Mucosa of descending colon (tissue), 3 donors: Measurements from ENCODE around the gene GLB1L3. TPM values are rescaled to one million over a fixed set of nuclear protein-coding genes. Genes with fewer than 3 reads are reported as not detected.
"Not testable (repeated sequence)": the region's sequence is repeated elsewhere in the genome, so short reads cannot be mapped to it uniquely, and the experiment has no call there.

Experiments used
- ATAC-seq: fragments of 200-7000 bp; cut with Tn5 transposase; one replicate; pipeline ENCODE4 v1.9.1; 2020; ENCODE audit warnings: mild to moderate bottlenecking, moderate library complexity
- DNase-seq, 3 donors: peaks; one replicate each; pipeline ENCODE4 v3.0.0-alpha.2; 2020
- H3K36me3 ChIP-seq: fragments of 200-600 bp; one replicate; pipeline ENCODE4 v1.8.0; 2021; ENCODE audit warnings: low read depth, mild to moderate bottlenecking
- H3K4me1 ChIP-seq: fragments of 200-600 bp; one replicate; pipeline ENCODE4 v1.8.0; 2021; ENCODE audit warnings: low read depth, mild to moderate bottlenecking
- H3K4me3 ChIP-seq: fragments of 200-600 bp; one replicate; pipeline ENCODE4 v1.8.0; 2021; ENCODE audit warnings: mild to moderate bottlenecking
- H3K9me3 ChIP-seq: fragments of 200-600 bp; one replicate; pipeline ENCODE4 v1.8.0; 2021; ENCODE audit warnings: mild to moderate bottlenecking
- intact Hi-C, 2 donors: fragments of 100-400 bp; cut with DNase I in 1 of 2; cut with micrococcal nuclease in 1 of 2; formaldehyde crosslinking; loops; one replicate each; pipeline versions ENCODE4 v1.11.0 to v1.11.1; 2022; cut with DNase I, micrococcal nuclease
- total RNA-seq, 3 donors: library from RNA; stranded (reverse); fragmentation: NEBNext Ultra II Directional in 2 of 3; extraction: Animal tissue kit (Norgen Biotek cat#: 25700) in 2 of 3; gene quantifications; one replicate each; pipeline versions ENCODE4 v1.2.1 to v1.2.4, GENCODE V29; 2021 to 2023
- TF ChIP-seq, protein P1 (sequence below): fragments of 200-600 bp; IDR thresholded peaks from one replicate; pipeline ENCODE4 v1.8.0; 2022; ENCODE audit warnings: antibody characterized with exemption, mild to moderate bottlenecking
- donor health status: DM: no; HTN: no; CAD: no; lungs with moderate emphysema.
- donor health status: DM: no; HTN: no; CAD: no.
- donor health status: DM: no; HTN: yes; CAD: no.

GLB1L3 gene
- total RNA-seq, 3 donors from 2014 or later = 0.09 TPM; not detected in 2

- TF ChIP-seq, protein P1, sequence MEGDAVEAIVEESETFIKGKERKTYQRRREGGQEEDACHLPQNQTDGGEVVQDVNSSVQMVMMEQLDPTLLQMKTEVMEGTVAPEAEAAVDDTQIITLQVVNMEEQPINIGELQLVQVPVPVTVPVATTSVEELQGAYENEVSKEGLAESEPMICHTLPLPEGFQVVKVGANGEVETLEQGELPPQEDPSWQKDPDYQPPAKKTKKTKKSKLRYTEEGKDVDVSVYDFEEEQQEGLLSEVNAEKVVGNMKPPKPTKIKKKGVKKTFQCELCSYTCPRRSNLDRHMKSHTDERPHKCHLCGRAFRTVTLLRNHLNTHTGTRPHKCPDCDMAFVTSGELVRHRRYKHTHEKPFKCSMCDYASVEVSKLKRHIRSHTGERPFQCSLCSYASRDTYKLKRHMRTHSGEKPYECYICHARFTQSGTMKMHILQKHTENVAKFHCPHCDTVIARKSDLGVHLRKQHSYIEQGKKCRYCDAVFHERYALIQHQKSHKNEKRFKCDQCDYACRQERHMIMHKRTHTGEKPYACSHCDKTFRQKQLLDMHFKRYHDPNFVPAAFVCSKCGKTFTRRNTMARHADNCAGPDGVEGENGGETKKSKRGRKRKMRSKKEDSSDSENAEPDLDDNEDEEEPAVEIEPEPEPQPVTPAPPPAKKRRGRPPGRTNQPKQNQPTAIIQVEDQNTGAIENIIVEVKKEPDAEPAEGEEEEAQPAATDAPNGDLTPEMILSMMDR = no peak
- no peak for DNase-seq
- intact Hi-C loops = no loop called here
- H3K4me1 ChIP-seq = peaks cover 16% of the 10 kb centered on the region
- ATAC-seq = no peak
- no peak overlapping the region for H3K4me3 ChIP-seq
- H3K36me3 ChIP-seq = no peaks in the 10 kb centered on the region
- no peaks in the 10 kb centered on the region for H3K9me3 ChIP-seq
Observed at GRCh38 chr11:134277183-134278001, 1.2 kb downstream of the GLB1L3 start.

DNA sequence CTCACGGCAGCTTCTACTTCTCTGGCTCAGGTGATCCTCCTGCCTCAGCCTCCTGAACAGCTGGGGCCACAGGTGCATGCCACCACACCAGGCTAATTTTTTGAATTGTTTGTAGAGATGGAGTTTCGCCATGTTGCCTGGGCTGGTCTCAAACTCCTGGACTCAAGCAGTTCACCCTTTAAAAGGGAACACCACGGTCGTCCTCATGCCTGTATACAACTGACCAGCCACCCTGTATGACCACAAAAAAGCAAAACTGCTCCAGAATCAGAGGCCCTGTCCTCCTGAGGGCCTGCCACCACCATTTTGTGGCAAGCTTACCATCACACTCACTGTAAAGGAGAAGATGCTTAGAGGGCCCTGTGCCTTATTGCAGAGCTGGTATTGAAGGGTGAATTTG, 2.2 kb downstream of the GLB1L3 start:
- TF ChIP-seq, protein P1 = no peak
- intact Hi-C loops = no loop called here
- H3K9me3 ChIP-seq = no peaks in the 10 kb centered on the region
- no peaks in the 10 kb centered on the region for H3K36me3 ChIP-seq
- no peak for DNase-seq
- no peak for ATAC-seq
- H3K4me1 ChIP-seq = peaks cover 16% of the 10 kb centered on the region
- no peak overlapping the region for H3K4me3 ChIP-seq

- DNase-seq, intact Hi-C loops, ATAC-seq, H3K36me3 ChIP-seq, H3K4me3 ChIP-seq, H3K4me1 ChIP-seq, H3K9me3 ChIP-seq: not testable (repeated sequence)
Observed at GRCh38 chr11:134281635-134282034, 5.5 kb downstream of the GLB1L3 start.

DNA sequence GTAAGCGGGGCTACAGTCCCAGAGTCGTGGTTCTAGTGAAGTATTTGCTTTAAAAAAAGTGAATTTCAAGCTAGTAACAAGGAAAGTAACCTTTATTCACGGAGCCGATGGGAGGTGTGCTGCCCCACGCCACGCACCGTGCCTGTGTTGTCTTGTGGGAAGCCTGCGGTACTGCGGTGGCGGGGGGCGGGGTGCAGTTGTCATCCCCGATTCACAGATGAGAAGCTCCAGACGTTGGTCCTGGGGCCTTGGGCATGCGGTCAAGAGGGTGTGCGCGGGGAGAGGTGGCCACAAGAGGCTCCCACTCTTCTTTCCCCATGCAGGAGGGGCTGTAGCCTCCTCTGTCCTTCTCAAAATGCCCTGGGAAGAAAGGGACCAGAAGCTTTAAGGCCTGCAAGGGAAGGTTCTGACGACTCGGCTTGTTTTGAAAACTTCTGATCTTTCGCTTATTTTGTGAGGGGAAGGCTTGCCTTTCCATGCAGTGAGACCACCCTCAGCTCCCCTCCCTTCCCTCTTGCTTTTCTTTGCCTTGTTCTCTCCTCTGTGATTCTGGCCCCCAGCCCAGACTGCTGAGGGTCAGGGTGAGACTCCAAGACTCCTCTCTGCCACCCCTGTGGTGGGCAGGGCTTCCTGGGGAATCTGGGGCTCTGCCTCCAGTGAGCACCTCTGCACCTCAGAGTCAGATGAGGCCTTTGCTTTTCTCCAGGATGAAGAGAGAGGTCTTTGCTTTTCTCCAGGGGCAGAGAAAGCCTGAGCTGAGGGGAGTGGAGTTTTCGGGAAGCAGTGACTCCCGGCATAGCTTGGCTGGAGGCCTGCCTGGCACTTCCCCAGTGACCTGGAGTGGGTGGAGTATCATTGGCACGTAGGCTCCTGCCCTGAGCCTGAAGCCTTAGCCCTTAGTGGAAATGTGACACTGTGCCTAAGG, 6.2 kb downstream of the GLB1L3 start:
- TF ChIP-seq, protein P1 = no peak

GRCh38 chr11:134283461-134284230, 7.5 kb downstream of the GLB1L3 start:
- DNase-seq (no peak), ATAC-seq (no peak)
- Histone ChIP-seq H3K4me3 (no peak overlapping the region), H3K4me1 (no peaks in the 10 kb centered on the region), H3K9me3 (no peaks in the 10 kb centered on the region), H3K36me3 (no peaks in the 10 kb centered on the region)
- TF ChIP-seq, protein P1 = no peak
- intact Hi-C loops = no loop called here

More for the DNA sequence above, 6.2 kb downstream of the GLB1L3 start:
- Histone ChIP-seq H3K36me3 (no peaks in the 10 kb centered on the region), H3K9me3 (no peaks in the 10 kb centered on the region), H3K4me3 (no peak overlapping the region), H3K4me1 (no peaks in the 10 kb centered on the region)
- intact Hi-C loops = no loop called here
- no peak for DNase-seq
- ATAC-seq = no peak

- ATAC-seq, intact Hi-C loops, DNase-seq, H3K9me3 ChIP-seq, H3K4me3 ChIP-seq, H3K36me3 ChIP-seq, H3K4me1 ChIP-seq: not testable (repeated sequence)
Observed at GRCh38 chr11:134284349-134284748, 8.2 kb downstream of the GLB1L3 start.
